Chondrocyte (in vitro differentiated cells): ENCODE data around the gene DEPDC1. TPM values are rescaled to one million over a fixed set of nuclear protein-coding genes. Genes with fewer than 3 reads are reported as not detected.
"Not testable (repeated sequence)": the region's sequence is repeated elsewhere in the genome, so short reads cannot be mapped to it uniquely, and the experiment has no call there.

Source experiments
- DNase-seq: peaks from one replicate; pipeline ENCODE4 v3.0.0; 2021; ENCODE audit warnings: mixed read lengths, low spot score
- H3K27ac Mint-ChIP-seq: one replicate; pipeline ENCODE4 v1.8.0; 2021; ENCODE audit warnings: mild to moderate bottlenecking, moderate library complexity, mixed read lengths; ENCODE audit not compliant: unreplicated experiment
- H3K27me3 Mint-ChIP-seq: 2 replicates; pipeline ENCODE4 v1.8.0; 2021; ENCODE audit warnings: low read depth, mixed read lengths
- H3K36me3 Mint-ChIP-seq: 2 replicates; pipeline ENCODE4 v1.8.0; 2021; ENCODE audit warnings: low read depth, mixed read lengths
- H3K4me1 Mint-ChIP-seq: 2 replicates; pipeline ENCODE4 v1.8.0; 2021; ENCODE audit warnings: low read depth, mild to moderate bottlenecking, mixed read lengths
- H3K4me3 Mint-ChIP-seq: one replicate; pipeline ENCODE4 v1.8.0; 2021; ENCODE audit warnings: mild to moderate bottlenecking, moderate library complexity, mixed read lengths; ENCODE audit not compliant: unreplicated experiment
- H3K9me3 Mint-ChIP-seq: 2 replicates; pipeline ENCODE4 v1.8.0; 2021; ENCODE audit warnings: low read depth, mixed read lengths
- CTCF ChIP-seq: fragments of 200-600 bp; sonication (generic); IDR thresholded peaks from 2 replicates; pipeline ENCODE4 v1.5.0; 2021; ENCODE audit warnings: antibody characterized with exemption, mild to moderate bottlenecking, moderate library complexity
- total RNA-seq: library from RNA; stranded (reverse); gene quantifications from 3 replicates; pipeline ENCODE4 v1.2.1, GENCODE V29; 2021

Gene DEPDC1
- total RNA-seq, 1 donor from 2014 or later: 4.7 TPM

GRCh38 chr1:68479501-68479900 lies 17.4 kb downstream of the DEPDC1 start:
- no peaks in the 10 kb centered on the region for H3K27me3 Mint-ChIP-seq
- peaks cover 5% of the 10 kb centered on the region for H3K4me1 Mint-ChIP-seq
- H3K4me3 Mint-ChIP-seq: no peak overlapping the region
- H3K36me3 Mint-ChIP-seq: no peaks in the 10 kb centered on the region
- DNase-seq: no peak
- no peaks in the 10 kb centered on the region for H3K9me3 Mint-ChIP-seq
- no peak overlapping the region for H3K27ac Mint-ChIP-seq
- TF ChIP-seq CTCF: no peak

- H3K4me1 Mint-ChIP-seq: peaks cover 5% of the 10 kb centered on the region
- H3K9me3 Mint-ChIP-seq: no peaks in the 10 kb centered on the region
- H3K4me3 Mint-ChIP-seq: no peak overlapping the region
- no peak for DNase-seq
- H3K27me3 Mint-ChIP-seq: no peaks in the 10 kb centered on the region
- no peak for TF ChIP-seq CTCF
- no peaks in the 10 kb centered on the region for H3K36me3 Mint-ChIP-seq
- no peak overlapping the region for H3K27ac Mint-ChIP-seq
Measured at GRCh38 chr1:68478662-68479061, 18.2 kb downstream of the DEPDC1 start.

GRCh38 chr1:68476626-68477025 lies 20.3 kb downstream of the DEPDC1 start:
- H3K36me3 Mint-ChIP-seq, H3K4me3 Mint-ChIP-seq, DNase-seq, H3K27ac Mint-ChIP-seq, H3K9me3 Mint-ChIP-seq, H3K27me3 Mint-ChIP-seq, H3K4me1 Mint-ChIP-seq: not testable (repeated sequence)

GRCh38 chr1:68473060-68473459 lies 23.8 kb downstream of the DEPDC1 start:
- Mint-ChIP-seq H3K27me3 (no peaks in the 10 kb centered on the region), H3K4me1 (peaks cover 5% of the 10 kb centered on the region), H3K9me3 (peaks cover 7% of the 10 kb centered on the region), H3K27ac (no peak overlapping the region), H3K36me3 (peaks cover 1% of the 10 kb centered on the region), H3K4me3 (no peak overlapping the region)
- TF ChIP-seq CTCF: no peak
- DNase-seq: no peak

- H3K4me1 Mint-ChIP-seq: no peaks in the 10 kb centered on the region
- H3K27ac Mint-ChIP-seq: no peak overlapping the region
- peak; percentile 95 for TF ChIP-seq CTCF
- no peak overlapping the region for H3K4me3 Mint-ChIP-seq
- H3K9me3 Mint-ChIP-seq: peaks cover 7% of the 10 kb centered on the region
- H3K36me3 Mint-ChIP-seq: peaks cover 1% of the 10 kb centered on the region
- H3K27me3 Mint-ChIP-seq: no peaks in the 10 kb centered on the region
- no peak for DNase-seq
Measured at GRCh38 chr1:68470388-68470970, 26.4 kb downstream of the DEPDC1 start.

GRCh38 chr1:68464891-68465290 lies 32.0 kb downstream of the DEPDC1 start:
- Mint-ChIP-seq H3K9me3 (peaks cover 14% of the 10 kb centered on the region), H3K4me3 (no peak overlapping the region), H3K27ac (no peak overlapping the region), H3K4me1 (peaks cover 4% of the 10 kb centered on the region), H3K27me3 (peaks cover 4% of the 10 kb centered on the region), H3K36me3 (peaks cover 6% of the 10 kb centered on the region)
- no peak for TF ChIP-seq CTCF
- DNase-seq: no peak
